IMR-90 (cell line): Measurements from ENCODE around the gene COPA. TPM values are rescaled to one million over a fixed set of nuclear protein-coding genes. Genes with fewer than 3 reads are reported as not detected.

ENCODE experiments used
- ATAC-seq: fragments of 200-7000 bp; cut with Tn5 transposase; 2 replicates; pipeline ENCODE4 v1.9.1; 2020; ENCODE audit warnings: low read depth, mild to moderate bottlenecking, moderate library complexity
- BruUV-seq: library from RNA; stranded (reverse); fragments of 400-500 nt; replicated peaks from 2 replicates; lab custom pipeline; 2021; lab: Mats Ljungman, UMichigan
- CTCF ChIA-PET: fragments of 300-600 bp; formaldehyde crosslinking; extraction: SDS; loops from one replicate; lab custom pipeline; 2021; ENCODE audit warnings: antibody characterized with exemption; lab: Yijun Ruan, JAX
- POLR2A ChIA-PET: fragments of 300-600 bp; sonication (Branson Sonifier 250); formaldehyde crosslinking; loops from one replicate; lab custom pipeline; 2022; ENCODE audit warnings: antibody characterized with exemption; ENCODE audit not compliant: unreplicated experiment; lab: Charles Lee
- DNase-seq: peaks from one replicate; pipeline ENCODE4 v3.0.0; 2013
- H2AFZ ChIP-seq: replicated peaks from 2 replicates; pipeline ENCODE3; 2013; ENCODE audit warnings: low read length, mild to moderate bottlenecking; ENCODE audit not compliant: poor library complexity
- H2AK5ac ChIP-seq: 2 replicates; pipeline ENCODE4 v1.6.1; 2013; ENCODE audit warnings: low read depth, low read length, inconsistent platforms
- H2AK9ac ChIP-seq: replicated peaks from 2 replicates; pipeline ENCODE3; 2013; ENCODE audit warnings: mild to moderate bottlenecking, low read depth, low read length, moderate library complexity; ENCODE audit not compliant: poor library complexity
- H2BK120ac ChIP-seq: 2 replicates; pipeline ENCODE4 v1.6.1; 2013; ENCODE audit warnings: low read depth, low read length, inconsistent platforms
- H2BK15ac ChIP-seq: 3 replicates; pipeline ENCODE4 v1.6.1; 2013; ENCODE audit warnings: low read depth, low read length, inconsistent platforms
- H2BK20ac ChIP-seq: 2 replicates; pipeline ENCODE4 v1.6.1; 2013; ENCODE audit warnings: low read depth, mild to moderate bottlenecking, inconsistent platforms, low read length, moderate library complexity
- H2BK5ac ChIP-seq: 2 replicates; pipeline ENCODE4 v1.6.1; 2013; ENCODE audit warnings: mild to moderate bottlenecking, low read depth, low read length, inconsistent platforms; ENCODE audit not compliant: poor library complexity, severe bottlenecking
- H3K14ac ChIP-seq: replicated peaks from 2 replicates; pipeline ENCODE4 v1.6.1; 2013; ENCODE audit warnings: low read depth, low read length, inconsistent platforms
- H3K18ac ChIP-seq: 2 replicates; pipeline ENCODE4 v1.6.1; 2013; ENCODE audit warnings: low read depth, low read length, control low read depth
- H3K23ac ChIP-seq: 2 replicates; pipeline ENCODE4 v1.6.1; 2013; ENCODE audit warnings: low read depth, low read length, inconsistent platforms
- H3K27ac ChIP-seq: 2 replicates; pipeline ENCODE4 v1.5.1; 2013; ENCODE audit warnings: mild to moderate bottlenecking, control low read depth, low read length; ENCODE audit not compliant: insufficient read depth
- H3K27me3 ChIP-seq: 2 replicates; pipeline ENCODE4 v1.6.1; 2013; ENCODE audit warnings: low read length; ENCODE audit not compliant: control insufficient read depth, insufficient read depth
- H3K36me3 ChIP-seq: 2 replicates; pipeline ENCODE4 v1.6.1; 2013; ENCODE audit warnings: low read length, mixed read lengths; ENCODE audit not compliant: control insufficient read depth, insufficient read depth
- H3K4ac ChIP-seq: 2 replicates; pipeline ENCODE4 v1.6.1; 2013; ENCODE audit warnings: low read depth, low read length, inconsistent platforms
- H3K4me1 ChIP-seq: 2 replicates; pipeline ENCODE4 v1.6.1; 2013; ENCODE audit warnings: low read length, mixed read lengths; ENCODE audit not compliant: control insufficient read depth, insufficient read depth
- H3K4me2 ChIP-seq: 2 replicates; pipeline ENCODE4 v1.6.1; 2013; ENCODE audit warnings: low read depth, mild to moderate bottlenecking, control low read depth, low read length, moderate library complexity
- H3K4me3 ChIP-seq: 2 replicates; pipeline ENCODE4 v1.5.1; 2013; ENCODE audit warnings: low read depth, mild to moderate bottlenecking, control low read depth, low read length, moderate library complexity; ENCODE audit not compliant: insufficient read depth
- H3K56ac ChIP-seq: 2 replicates; pipeline ENCODE4 v1.6.1; 2013; ENCODE audit warnings: low read length, inconsistent platforms; ENCODE audit not compliant: insufficient read depth; ENCODE audit errors: extremely low read depth
- H3K79me1 ChIP-seq, 2 experiments: 2 replicates each; pipeline ENCODE4 v1.6.1; 2013; ENCODE audit warnings: low read length in 2 of 2, inconsistent platforms in 1 of 2, low read depth in 1 of 2
- H3K9ac ChIP-seq: 2 replicates; pipeline ENCODE4 v1.6.1; 2013; ENCODE audit warnings: low read depth, low read length, control low read depth
- H3K9me1 ChIP-seq: 2 replicates; pipeline ENCODE4 v1.6.1; 2013; ENCODE audit warnings: low read length, inconsistent platforms; ENCODE audit not compliant: insufficient read depth
- H3K9me3 ChIP-seq: 2 replicates; pipeline ENCODE4 v1.6.1; 2013; ENCODE audit warnings: low read length; ENCODE audit not compliant: control insufficient read depth, insufficient read depth
- H4K20me1 ChIP-seq: 2 replicates; pipeline ENCODE4 v1.6.1; 2013; ENCODE audit warnings: low read length, inconsistent platforms; ENCODE audit not compliant: insufficient read depth
- H4K5ac ChIP-seq: 2 replicates; pipeline ENCODE4 v1.6.1; 2013; ENCODE audit warnings: mild to moderate bottlenecking, low read depth, low read length, control low read depth
- H4K8ac ChIP-seq, 2 experiments: 2 replicates each; pipeline ENCODE4 v1.6.1; 2013; ENCODE audit warnings: low read depth in 2 of 2, low read length in 2 of 2, control low read depth in 1 of 2, inconsistent platforms in 1 of 2
- H4K91ac ChIP-seq: 2 replicates; pipeline ENCODE4 v1.6.1; 2013; ENCODE audit warnings: low read depth, low read length, inconsistent platforms; ENCODE audit not compliant: insufficient read depth
- BHLHE40 ChIP-seq: fragments of 150-350 bp; IDR thresholded peaks from 2 replicates; pipeline ENCODE4 v1.6.1; 2016; ENCODE audit warnings: mild to moderate bottlenecking, low read depth, low read length
- CEBPB ChIP-seq: IDR thresholded peaks from 2 replicates; pipeline ENCODE4 v1.6.1; 2012; ENCODE audit warnings: low read depth, low read length, improper control_type of control experiment
- CHD1 ChIP-seq: IDR thresholded peaks from 2 replicates; pipeline ENCODE4 v1.6.1; 2012; ENCODE audit warnings: low read depth, low read length, improper control_type of control experiment
- FOS ChIP-seq: fragments of 150-350 bp; IDR thresholded peaks from 2 replicates; pipeline ENCODE4 v1.6.1; 2016; ENCODE audit warnings: low read depth, low read length
- MAFK ChIP-seq: IDR thresholded peaks from 2 replicates; pipeline ENCODE4 v1.6.1; 2012; ENCODE audit warnings: low read depth, low read length, improper control_type of control experiment
- MAZ ChIP-seq: IDR thresholded peaks from 2 replicates; pipeline ENCODE4 v1.6.1; 2012; ENCODE audit warnings: low read depth, mild to moderate bottlenecking, low read length, improper control_type of control experiment, moderate library complexity, borderline replicate concordance
- MXI1 ChIP-seq: IDR thresholded peaks from 2 replicates; pipeline ENCODE4 v1.6.1; 2012; ENCODE audit warnings: low read depth, mild to moderate bottlenecking, low read length, moderate library complexity, borderline replicate concordance
- NFE2L2 ChIP-seq: fragments of 150-350 bp; IDR thresholded peaks from 2 replicates; pipeline ENCODE4 v1.6.1; 2016; ENCODE audit warnings: low read depth, mild to moderate bottlenecking, low read length
- POLR2A ChIP-seq: IDR thresholded peaks from 2 replicates; pipeline ENCODE4 v1.6.1; 2012; ENCODE audit warnings: mild to moderate bottlenecking, low read depth, low read length
- RAD21 ChIP-seq: IDR thresholded peaks from 2 replicates; pipeline ENCODE4 v1.6.1; 2012; ENCODE audit warnings: low read length, improper control_type of control experiment
- RCOR1 ChIP-seq: IDR thresholded peaks from 2 replicates; pipeline ENCODE4 v1.6.1; 2012; ENCODE audit warnings: mild to moderate bottlenecking, low read length, improper control_type of control experiment; ENCODE audit not compliant: insufficient replicate concordance
- RFX5 ChIP-seq: IDR thresholded peaks from 2 replicates; pipeline ENCODE4 v1.8.0; 2012; ENCODE audit warnings: low read depth, mild to moderate bottlenecking, low read length, moderate library complexity
- SMC3 ChIP-seq: fragments of 150-350 bp; IDR thresholded peaks from 2 replicates; pipeline ENCODE4 v1.6.1; 2016; ENCODE audit warnings: low read depth, mild to moderate bottlenecking, antibody characterized with exemption, low read length, moderate library complexity
- WGBS, 2 experiments: methylation state at CpG; one replicate each; pipeline versions ENCODE4 v1.1.5 to v1.1.7; 2013; ENCODE audit warnings: missing lambda C conversion rate in 2 of 2; ENCODE audit not compliant: insufficient read length in 1 of 2; ENCODE audit errors: extremely low coverage in 2 of 2; 5-methylcytosine and 5-hydroxymethylcytosine counted together
- dilution Hi-C: fragments of 300-500 bp; cut with HindIII; formaldehyde crosslinking; loops from one replicate; pipeline ENCODE4 v1.14.3; 2018; ENCODE audit warnings: low sequenced_read_pairs; ENCODE audit not compliant: unreplicated experiment
- in situ Hi-C: fragments of 300-500 bp; cut with MboI; formaldehyde crosslinking; loops from 3 replicates; pipeline ENCODE4 v1.14.3; 2019; ENCODE audit warnings: low sequenced_read_pairs, inconsistent platforms, mixed read lengths
- intact Hi-C: fragments of 100-400 bp; cut with micrococcal nuclease; formaldehyde crosslinking; loops from 2 replicates; pipeline ENCODE4 v1.10.0; 2022
- polyA plus RNA-seq, 3 experiments: library from polyadenylated mRNA; depleted of rRNA; stranded (reverse); fragments of >200 nt; gene quantifications; 2 replicates each; pipeline ENCODE4 v1.2.3, GENCODE V29; 2012; ENCODE audit warnings: low replicate concordance in 1 of 3
- total RNA-seq: library from RNA; depleted of rRNA; stranded (reverse); fragments of >200 nt; gene quantifications from 2 replicates; pipeline ENCODE4 v1.2.3, GENCODE V29; 2012
- TF ChIP-seq, protein P1 (sequence below): fragments of 150-350 bp; IDR thresholded peaks from 2 replicates; pipeline ENCODE4 v1.6.1; 2016; ENCODE audit warnings: low read depth, mild to moderate bottlenecking, low read length, moderate library complexity, borderline replicate concordance
- TF ChIP-seq, protein P2 (sequence below): fragments of 150-350 bp; IDR thresholded peaks from 2 replicates; pipeline ENCODE4 v1.6.1; 2017; ENCODE audit warnings: mild to moderate bottlenecking, antibody characterized with exemption, low read length, low read depth
- TF ChIP-seq, protein P3 (sequence below): conservative IDR thresholded peaks from 2 replicates; pipeline ENCODE4 v1.5.1; 2012; ENCODE audit warnings: mild to moderate bottlenecking, low read depth, low read length, improper control_type of control experiment

Gene COPA
- total and polyA plus RNA-seq, 2 of the 4 experiments (the other 2 are of a cell fraction), result 204 to 436 TPM

GRCh38 chr1:160257411-160258015 is 85.5 kb downstream of the COPA start:
- Histone ChIP-seq H3K79me1 (peaks cover 12 to 52% of the 10 kb centered on the region in 2 experiments; a peak in 3 of 4 replicates), H3K9ac (no peak overlapping the region), H4K20me1 (peaks cover 19% of the 10 kb centered on the region), H3K4me1 (peaks cover 2% of the 10 kb centered on the region; the same call in 1 of the 2 replicates), H3K23ac (no peak overlapping the region), H3K36me3 (peaks cover 2% of the 10 kb centered on the region; the same call in 1 of the 2 replicates), H3K27ac (no peak overlapping the region), H2BK5ac (no peak overlapping the region), H2BK15ac (no peak overlapping the region), H4K5ac (no peak overlapping the region), H2AK5ac (no peak overlapping the region), H3K9me1 (peaks cover 4% of the 10 kb centered on the region), H3K14ac (no peak overlapping the region), H4K8ac (no peak overlapping the region), H2BK20ac (no peak overlapping the region), H3K9me3 (no peaks in the 10 kb centered on the region), H3K27me3 (no peaks in the 10 kb centered on the region), H3K56ac (no peak overlapping the region), H2BK120ac (no peak overlapping the region), H3K4me3 (no peak overlapping the region), H2AFZ (no peak overlapping the region), H3K18ac (no peak overlapping the region), H4K91ac (no peak overlapping the region), H3K4me2 (no peak overlapping the region), H3K4ac (no peak overlapping the region), H2AK9ac (no peak overlapping the region)
- ATAC-seq, result no peak
- POLR2A ChIA-PET, result no interaction called here
- CTCF ChIA-PET, result interaction anchor here (1.0 to 1.6 kb wide), 3 partner anchors 38 to 156 kb away, joined by 3 to 5 read pairs (median 3); no protein-coding TSS in a partner anchor
- DNase-seq, result no peak
- intact Hi-C loops (no loop called here), dilution Hi-C loops (no loop called here), in situ Hi-C loops (no loop called here)
- BruUV-seq, result no TSS peak
- 100% methylated on average over 1 of the region's 6 CpGs; no CpG with 5 or more reads in 1 of the 2 experiments for WGBS, 2 experiments
- TF ChIP-seq MAFK (no peak), CHD1 (no peak), FOS (no peak), RAD21 (no peak), BHLHE40 (no peak), MXI1 (no peak), RFX5 (no peak), CEBPB (no peak), SMC3 (no peak), NFE2L2 (no peak), POLR2A (no peak), RCOR1 (no peak), MAZ (no peak)
- TF ChIP-seq, protein P1, sequence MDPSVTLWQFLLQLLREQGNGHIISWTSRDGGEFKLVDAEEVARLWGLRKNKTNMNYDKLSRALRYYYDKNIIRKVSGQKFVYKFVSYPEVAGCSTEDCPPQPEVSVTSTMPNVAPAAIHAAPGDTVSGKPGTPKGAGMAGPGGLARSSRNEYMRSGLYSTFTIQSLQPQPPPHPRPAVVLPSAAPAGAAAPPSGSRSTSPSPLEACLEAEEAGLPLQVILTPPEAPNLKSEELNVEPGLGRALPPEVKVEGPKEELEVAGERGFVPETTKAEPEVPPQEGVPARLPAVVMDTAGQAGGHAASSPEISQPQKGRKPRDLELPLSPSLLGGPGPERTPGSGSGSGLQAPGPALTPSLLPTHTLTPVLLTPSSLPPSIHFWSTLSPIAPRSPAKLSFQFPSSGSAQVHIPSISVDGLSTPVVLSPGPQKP, result no peak
- TF ChIP-seq, protein P2, sequence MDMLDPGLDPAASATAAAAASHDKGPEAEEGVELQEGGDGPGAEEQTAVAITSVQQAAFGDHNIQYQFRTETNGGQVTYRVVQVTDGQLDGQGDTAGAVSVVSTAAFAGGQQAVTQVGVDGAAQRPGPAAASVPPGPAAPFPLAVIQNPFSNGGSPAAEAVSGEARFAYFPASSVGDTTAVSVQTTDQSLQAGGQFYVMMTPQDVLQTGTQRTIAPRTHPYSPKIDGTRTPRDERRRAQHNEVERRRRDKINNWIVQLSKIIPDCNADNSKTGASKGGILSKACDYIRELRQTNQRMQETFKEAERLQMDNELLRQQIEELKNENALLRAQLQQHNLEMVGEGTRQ, result no peak
- TF ChIP-seq, protein P3, sequence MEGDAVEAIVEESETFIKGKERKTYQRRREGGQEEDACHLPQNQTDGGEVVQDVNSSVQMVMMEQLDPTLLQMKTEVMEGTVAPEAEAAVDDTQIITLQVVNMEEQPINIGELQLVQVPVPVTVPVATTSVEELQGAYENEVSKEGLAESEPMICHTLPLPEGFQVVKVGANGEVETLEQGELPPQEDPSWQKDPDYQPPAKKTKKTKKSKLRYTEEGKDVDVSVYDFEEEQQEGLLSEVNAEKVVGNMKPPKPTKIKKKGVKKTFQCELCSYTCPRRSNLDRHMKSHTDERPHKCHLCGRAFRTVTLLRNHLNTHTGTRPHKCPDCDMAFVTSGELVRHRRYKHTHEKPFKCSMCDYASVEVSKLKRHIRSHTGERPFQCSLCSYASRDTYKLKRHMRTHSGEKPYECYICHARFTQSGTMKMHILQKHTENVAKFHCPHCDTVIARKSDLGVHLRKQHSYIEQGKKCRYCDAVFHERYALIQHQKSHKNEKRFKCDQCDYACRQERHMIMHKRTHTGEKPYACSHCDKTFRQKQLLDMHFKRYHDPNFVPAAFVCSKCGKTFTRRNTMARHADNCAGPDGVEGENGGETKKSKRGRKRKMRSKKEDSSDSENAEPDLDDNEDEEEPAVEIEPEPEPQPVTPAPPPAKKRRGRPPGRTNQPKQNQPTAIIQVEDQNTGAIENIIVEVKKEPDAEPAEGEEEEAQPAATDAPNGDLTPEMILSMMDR, result no peak
